GM15510 (cell line): ENCODE data around the gene NOC2L.

Experiments
- POLR2A ChIP-seq: IDR thresholded peaks from 3 replicates; pipeline ENCODE4 v1.6.1; 2011; ENCODE audit warnings: borderline replicate concordance; ENCODE audit not compliant: insufficient read length; ENCODE audit errors: extremely low read depth

The NOC2L gene

GRCh38 chr1:980602-981395, 21.7 kb upstream of the NOC2L start:
- TF ChIP-seq POLR2A: no peak

GRCh38 chr1:980137-980571, 21.1 kb upstream of the NOC2L start:
- no peak for TF ChIP-seq POLR2A

GRCh38 chr1:979744-980072, 20.7 kb upstream of the NOC2L start:
- TF ChIP-seq POLR2A: no peak

GRCh38 chr1:978835-979743, 20.0 kb upstream of the NOC2L start:
- TF ChIP-seq POLR2A: no peak

GRCh38 chr1:978069-978834, 19.2 kb upstream of the NOC2L start:
- no peak for TF ChIP-seq POLR2A

GRCh38 chr1:975896-976683, 17.0 kb upstream of the NOC2L start:
- TF ChIP-seq POLR2A: no peak

- no peak for TF ChIP-seq POLR2A
These were observed 16.3 kb upstream of the NOC2L start for GRCh38 chr1:975365-975764.

- no peak for TF ChIP-seq POLR2A
These were observed 15.8 kb upstream of the NOC2L start for GRCh38 chr1:974687-975328.

- TF ChIP-seq POLR2A: no peak
These were observed 15.2 kb upstream of the NOC2L start for GRCh38 chr1:974293-974640.

GRCh38 chr1:973459-974292, 14.6 kb upstream of the NOC2L start:
- no peak for TF ChIP-seq POLR2A

- no peak for TF ChIP-seq POLR2A
These were observed 13.8 kb upstream of the NOC2L start for GRCh38 chr1:972726-973458.

GRCh38 chr1:971751-972506, 12.9 kb upstream of the NOC2L start:
- no peak for TF ChIP-seq POLR2A
